ENCODE measurements around the gene ATOH8.

ATOH8 gene

GRCh38 chr2:85736456-85737355 is 17.1 kb upstream of the ATOH8 start:
- no peak for DNase-seq

- DNase-seq: no peak
These were observed 16.3 kb upstream of the ATOH8 start for GRCh38 chr2:85737481-85737880.

GRCh38 chr2:85737961-85738360 is 15.8 kb upstream of the ATOH8 start:
- DNase-seq: no peak

DNA sequence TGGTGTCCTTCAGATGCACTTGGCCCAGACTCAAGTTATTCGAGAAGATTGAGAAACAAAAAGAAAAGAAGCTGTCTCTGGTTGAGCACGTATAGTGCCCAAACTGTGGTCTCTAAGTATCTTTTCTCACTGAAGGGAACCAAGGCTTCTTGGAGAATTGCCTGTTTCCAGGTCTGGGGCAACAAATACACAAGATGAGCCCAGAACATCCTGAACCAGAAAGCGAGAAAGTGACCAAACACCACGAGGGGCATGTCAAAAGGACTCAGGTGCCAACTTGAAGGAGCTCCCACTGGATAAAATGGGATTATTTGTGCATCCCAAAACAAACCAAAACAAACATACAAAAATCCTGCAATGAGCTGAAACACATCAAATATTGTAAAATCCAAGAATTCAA is 13.6 kb upstream of the ATOH8 start:
- DNase-seq: no peak

- DNase-seq: no peak
These were observed 12.5 kb upstream of the ATOH8 start for GRCh38 chr2:85741211-85741832.

- no peak for DNase-seq
These were observed 11.8 kb upstream of the ATOH8 start for GRCh38 chr2:85741833-85742455.

DNA sequence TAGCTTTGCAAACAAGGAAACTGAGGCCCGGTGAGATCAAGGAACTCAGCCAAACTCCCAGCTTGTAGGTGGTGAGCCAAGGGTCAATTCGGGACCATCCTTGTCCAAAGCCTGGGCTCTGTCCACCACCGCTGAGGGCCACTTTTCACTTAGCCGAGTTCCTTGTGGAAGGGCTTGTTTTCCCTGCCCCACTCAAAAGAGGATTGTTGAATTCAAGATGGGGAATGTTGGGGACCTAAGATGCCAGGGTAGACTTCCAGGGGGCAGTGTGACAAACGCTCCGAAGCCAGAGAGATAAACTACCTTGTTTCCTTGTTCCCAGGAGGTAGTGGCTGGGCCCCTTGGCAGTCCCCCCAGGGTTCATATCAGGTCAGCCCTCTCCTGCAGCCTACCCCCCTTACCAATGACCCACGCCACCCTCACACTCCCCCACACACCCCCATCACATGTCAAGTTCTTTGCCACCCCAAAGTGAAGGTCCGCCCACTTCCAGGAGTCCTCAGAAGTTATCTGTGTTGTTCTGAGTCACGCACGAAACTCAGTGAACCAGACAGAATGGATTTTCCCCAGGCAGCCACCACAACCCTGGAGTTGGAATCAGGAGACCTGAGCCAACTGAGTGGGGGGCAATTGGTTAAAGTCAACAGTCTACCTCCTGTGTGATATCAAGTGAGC is 10.3 kb upstream of the ATOH8 start:
- DNase-seq: no peak

- DNase-seq: no peak
These were observed 9.7 kb upstream of the ATOH8 start for GRCh38 chr2:85744055-85744454.

- DNase-seq: no peak
These were observed 8.8 kb upstream of the ATOH8 start for GRCh38 chr2:85744741-85745601.

- DNase-seq: no peak
These were observed 8.2 kb upstream of the ATOH8 start for GRCh38 chr2:85745619-85746018.

DNA sequence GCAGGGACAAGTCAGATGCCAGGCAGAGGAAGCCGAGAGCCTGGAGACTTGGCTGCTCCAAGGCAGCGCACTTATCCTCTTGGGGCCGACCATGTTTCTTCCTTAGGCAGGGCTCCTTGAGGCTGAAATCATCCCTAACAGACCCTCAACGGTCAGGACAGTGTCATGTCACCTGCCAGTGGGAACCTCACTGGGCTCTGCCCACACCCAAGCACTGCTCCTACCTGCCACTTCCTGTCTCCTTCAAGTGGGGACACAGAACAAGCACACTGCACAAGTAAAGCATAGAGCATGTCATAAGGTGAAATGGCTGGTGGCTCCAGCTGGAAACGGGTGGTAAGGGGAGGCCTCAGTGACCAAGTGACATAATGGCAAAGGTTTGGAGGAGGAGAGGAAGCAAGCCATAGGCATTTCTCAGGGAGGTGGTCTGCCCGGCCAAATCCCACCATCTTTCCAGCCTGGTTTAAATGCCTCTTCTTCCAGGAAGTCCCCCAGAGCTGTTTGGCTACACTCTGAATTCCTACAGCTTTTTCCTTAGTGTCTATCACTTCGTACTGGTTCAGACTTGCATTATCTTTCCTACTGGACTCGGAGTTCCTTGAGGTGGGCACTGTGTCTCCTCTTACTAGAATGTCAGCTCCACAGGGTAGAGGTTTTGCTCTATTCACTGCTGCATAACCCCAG is 7.3 kb upstream of the ATOH8 start:
- no peak for DNase-seq

DNA sequence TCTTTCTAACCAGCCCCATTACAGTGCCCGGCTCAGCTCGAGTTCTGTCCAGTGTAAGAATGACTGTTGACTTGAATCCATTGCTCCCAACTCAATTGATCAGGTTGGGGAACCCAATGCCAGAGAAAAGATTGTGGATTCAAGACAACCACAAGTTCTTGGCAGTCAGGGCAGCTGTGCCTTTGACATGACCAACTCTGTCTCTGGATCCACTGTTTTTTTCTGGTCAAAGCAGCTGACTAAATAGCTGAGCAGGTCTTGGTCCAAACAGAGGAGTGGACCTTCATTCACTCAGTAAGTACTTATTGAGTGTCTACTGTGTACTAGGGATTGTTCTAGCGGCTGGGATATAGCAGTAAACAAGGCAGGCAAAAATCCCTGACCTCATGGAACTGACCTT is 6.3 kb upstream of the ATOH8 start:
- DNase-seq: no peak

- no peak for DNase-seq
These were observed 5.6 kb upstream of the ATOH8 start for GRCh38 chr2:85748039-85748734.

- no peak for DNase-seq
These were observed 4.6 kb upstream of the ATOH8 start for GRCh38 chr2:85748985-85749875.

GRCh38 chr2:85750587-85751575 is 2.9 kb upstream of the ATOH8 start:
- DNase-seq: peak; percentile 38 to 50

GRCh38 chr2:85751627-85752026 is 2.2 kb upstream of the ATOH8 start:
- DNase-seq: no peak

- DNase-seq: no peak
These were observed 711 bp upstream of the ATOH8 start for GRCh38 chr2:85753035-85753524.

- DNase-seq: peak in 1 of 2 experiments; percentile 13
These were observed 713 bp downstream of the ATOH8 start for GRCh38 chr2:85754313-85755095.

Data from activated CD4-positive, alpha-beta T cell treated with anti-CD3 and anti-CD28 coated beads, Interleukin-2, amount 50 U/mL, for 4 hours (primary cell).